8988T (cell line): ENCODE results near the gene CCNJ.

Source experiments
- DNase-seq: peaks from one replicate; pipeline ENCODE4 v3.0.0; 2011

CCNJ gene

DNA sequence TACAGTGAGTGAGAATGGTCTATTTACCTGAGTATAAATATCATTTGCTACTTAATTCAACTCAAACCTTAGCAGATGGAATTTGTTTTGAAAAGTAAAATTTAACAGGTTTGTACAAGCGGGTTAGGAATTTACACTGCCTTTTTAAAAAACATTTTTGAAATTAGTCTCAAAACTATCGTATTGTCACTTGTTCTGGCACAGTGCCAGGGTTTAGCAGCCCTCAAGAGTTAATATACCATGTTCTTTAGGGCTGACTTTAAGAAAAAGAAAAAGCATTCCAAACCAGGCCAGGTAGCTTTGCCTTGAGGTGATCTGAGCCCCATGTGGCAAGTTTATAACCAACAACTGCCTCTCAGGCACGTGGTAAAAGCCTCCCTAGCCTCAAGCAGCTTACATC is 17.8 kb downstream of the CCNJ start:
- no peak for DNase-seq

DNA sequence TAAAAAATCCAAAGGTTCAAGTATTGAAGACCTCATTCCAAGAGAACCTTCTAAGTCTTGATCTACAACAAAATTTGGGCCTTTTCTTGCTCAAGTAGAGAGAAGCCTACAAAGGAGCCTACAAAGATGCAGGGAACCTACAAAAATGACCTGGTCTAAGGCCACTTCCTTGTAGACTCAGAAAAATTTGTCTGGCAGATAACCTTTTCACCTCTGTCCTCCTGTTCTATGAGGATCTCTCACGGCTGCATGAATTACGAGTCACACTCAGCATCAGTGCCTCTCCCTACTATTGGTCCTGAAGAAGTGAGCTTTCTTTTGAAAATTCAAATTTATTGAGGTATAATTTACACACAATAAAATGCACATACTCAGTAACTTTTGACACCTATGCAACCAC is 29.3 kb downstream of the CCNJ start:
- no peak for DNase-seq

DNA sequence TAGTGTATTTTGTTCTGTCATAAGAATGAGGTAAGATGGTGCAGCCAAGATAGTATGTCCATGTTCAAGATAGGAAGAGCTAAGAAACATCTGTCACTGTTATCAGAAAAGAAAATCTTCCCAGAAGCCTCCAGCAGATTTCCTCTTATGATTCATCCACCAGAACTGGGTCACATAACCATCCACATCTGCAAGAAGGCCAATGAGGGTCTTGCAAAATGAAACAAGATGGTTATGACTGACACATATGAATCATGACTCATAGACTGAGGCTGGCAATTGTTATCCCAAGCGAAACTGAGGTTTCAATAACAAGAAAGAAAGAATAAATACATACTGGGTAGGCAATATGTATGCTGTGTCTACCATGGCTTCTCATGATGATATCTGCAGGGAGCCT is 30.3 kb downstream of the CCNJ start:
- no peak for DNase-seq

DNA sequence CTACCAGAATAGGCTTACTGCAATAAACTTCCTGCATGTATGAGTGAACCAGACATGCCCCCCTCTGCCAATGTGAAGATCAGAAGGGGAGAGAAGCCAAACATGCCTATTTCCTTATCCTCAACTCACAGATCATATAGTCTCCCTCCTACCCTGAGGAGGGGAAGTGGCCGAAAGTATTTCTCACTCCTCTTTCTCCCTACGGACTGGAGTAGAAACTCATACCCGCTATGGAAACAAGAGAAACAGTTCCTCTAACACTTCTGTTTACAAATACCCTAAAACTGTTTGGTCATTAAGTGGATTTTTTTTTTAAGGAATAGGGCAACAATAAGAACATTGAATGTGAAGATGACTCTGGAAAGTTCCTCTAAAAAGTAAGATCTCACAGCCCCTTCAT is 31.4 kb downstream of the CCNJ start:
- no peak for DNase-seq

DNA sequence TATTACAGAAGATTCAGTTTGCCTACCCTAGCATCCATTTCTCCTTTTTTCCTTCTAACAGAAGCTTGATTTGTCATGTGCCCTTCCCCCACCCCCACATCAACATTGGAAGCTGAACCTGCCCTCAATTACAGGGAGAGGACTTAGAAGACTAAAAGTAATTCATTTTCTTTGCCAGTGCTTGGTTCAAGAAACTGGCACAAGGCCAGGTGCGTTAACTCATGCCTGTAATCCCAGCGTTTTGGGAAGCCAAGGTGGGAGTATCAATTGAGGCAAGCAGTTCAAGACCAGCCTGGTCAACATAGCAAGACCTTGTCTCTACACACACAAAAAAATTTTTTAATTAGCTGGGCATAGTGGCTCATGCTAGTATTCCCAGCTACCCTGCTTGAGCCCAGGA is 32.6 kb downstream of the CCNJ start:
- DNase-seq: no peak

GRCh38 chr10:96077156-96077555 is 33.8 kb downstream of the CCNJ start:
- no peak for DNase-seq

GRCh38 chr10:96082153-96082552 is 38.8 kb downstream of the CCNJ start:
- no peak for DNase-seq

GRCh38 chr10:96082748-96083147 is 39.4 kb downstream of the CCNJ start:
- no peak for DNase-seq

DNA sequence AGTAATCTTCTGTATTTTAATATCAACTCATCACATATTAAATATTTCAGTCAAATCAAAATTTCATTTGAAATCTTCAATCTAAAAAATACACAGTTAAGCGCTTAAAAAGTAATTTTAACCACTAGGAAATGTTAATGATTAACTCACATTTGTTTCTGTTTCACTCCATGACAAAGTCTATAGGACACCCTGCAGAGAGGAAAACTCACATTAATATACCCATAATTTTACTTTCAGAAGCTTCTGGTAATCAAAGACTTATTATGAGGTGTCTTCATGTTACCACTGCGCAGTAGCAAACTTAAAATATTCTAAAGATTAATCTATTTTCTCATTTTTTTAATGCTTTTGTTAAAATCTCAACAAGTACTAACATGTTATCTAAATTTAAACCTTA is 45.7 kb downstream of the CCNJ start:
- no peak for DNase-seq

DNA sequence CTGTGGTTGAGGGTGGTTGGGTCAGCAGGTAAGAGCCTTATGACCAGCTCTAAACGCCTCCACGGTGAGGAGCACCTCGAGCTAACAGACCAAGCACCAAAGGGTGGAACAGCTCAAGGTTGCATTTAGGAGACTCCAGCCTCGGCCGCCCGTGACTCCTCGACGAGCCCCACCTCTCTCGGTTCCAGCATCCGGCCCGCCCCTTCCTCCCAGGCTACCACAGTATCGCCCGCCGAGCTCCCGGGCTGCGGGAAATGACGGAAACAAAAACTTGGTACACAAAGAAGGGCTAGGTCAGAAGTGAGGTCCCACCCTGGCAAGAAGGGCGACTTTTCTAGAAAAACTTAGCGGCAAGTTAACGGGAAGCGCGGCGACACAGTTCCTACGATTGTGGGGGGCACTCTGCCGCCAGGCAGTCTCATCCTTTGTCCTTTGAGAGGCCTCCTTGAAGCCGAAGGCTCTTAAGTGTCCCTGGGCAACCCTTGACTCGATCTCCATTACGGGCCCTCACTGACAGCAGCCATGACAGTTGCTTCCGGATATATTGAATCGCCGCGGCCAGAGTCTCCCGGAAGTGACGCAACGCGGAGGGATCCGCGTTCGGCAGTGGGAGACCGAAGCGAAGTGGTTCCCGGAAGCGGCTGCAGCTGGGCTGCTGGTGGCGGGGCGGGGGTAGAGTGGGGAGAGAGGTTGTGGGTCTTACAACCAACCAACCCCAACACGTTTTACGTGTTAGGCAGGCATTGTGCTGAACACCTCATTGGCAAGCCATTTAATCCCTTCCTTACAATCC is 46.5 kb downstream of the CCNJ start:
- DNase-seq: peak; percentile 59

- no peak for DNase-seq
These were observed 47.0 kb downstream of the CCNJ start for GRCh38 chr10:96090463-96090800.

GRCh38 chr10:96092999-96093767 is 49.8 kb downstream of the CCNJ start:
- no peak for DNase-seq

DNA sequence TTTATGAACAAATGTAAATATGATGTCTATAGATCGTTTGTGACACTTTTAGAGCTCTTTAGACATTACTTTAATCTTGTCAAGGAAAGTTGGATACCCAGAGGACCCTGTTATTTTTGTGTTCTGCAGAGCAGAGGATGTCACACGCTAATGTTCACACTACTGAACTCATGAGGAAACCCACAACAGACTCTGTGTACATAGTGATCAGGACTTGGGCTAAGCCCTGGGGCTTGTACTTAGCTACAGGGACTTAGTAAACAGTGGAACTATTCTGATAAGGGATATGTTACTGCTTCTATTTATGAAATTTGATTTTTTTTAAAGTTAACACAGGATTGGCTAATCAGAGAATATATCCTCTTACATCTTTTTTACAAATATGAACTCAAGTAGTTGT is 50.6 kb downstream of the CCNJ start:
- DNase-seq: no peak

- DNase-seq: no peak
These were observed 53.6 kb downstream of the CCNJ start for GRCh38 chr10:96096958-96097357.

GRCh38 chr10:96097865-96098264 is 54.5 kb downstream of the CCNJ start:
- DNase-seq: no peak

- no peak for DNase-seq
These were observed 64.2 kb downstream of the CCNJ start for GRCh38 chr10:96107623-96108038.
